GM12878 (cell line): ENCODE measurements around the gene PLEKHG4B. TPM values are rescaled to one million over a fixed set of nuclear protein-coding genes. Genes with fewer than 3 reads are reported as not detected.

Experiments used
- ATAC-seq: fragments of 200-7000 bp; cut with Tn5 transposase; 3 replicates; pipeline ENCODE4 v1.9.1; 2020; ENCODE audit warnings: mild to moderate bottlenecking, moderate library complexity
- BruUV-seq: library from RNA; stranded (reverse); fragments of 400-500 nt; replicated peaks from 2 replicates; lab custom pipeline; 2021; lab: Mats Ljungman, UMichigan
- CTCF ChIA-PET: fragments of 300-600 bp; sonication (Branson Sonifier 250); formaldehyde crosslinking; extraction: SDS; loops from one replicate; lab custom pipeline; 2021; ENCODE audit warnings: inconsistent platforms; lab: Yijun Ruan, JAX
- POLR2A ChIA-PET: fragments of 350-600 bp; formaldehyde crosslinking; extraction: SDS; loops from one replicate; lab custom pipeline; 2021; ENCODE audit warnings: inconsistent platforms; lab: Charles Lee
- RAD21 ChIA-PET: fragments of 300-600 bp; sonication (Branson Sonifier 250); formaldehyde crosslinking; loops from one replicate; lab custom pipeline; 2023; ENCODE audit warnings: antibody characterized with exemption; ENCODE audit not compliant: unreplicated experiment; lab: Charles Lee
- SMC1A ChIA-PET: fragments of 300-600 bp; sonication (Branson Sonifier 250); formaldehyde crosslinking; loops from one replicate; lab custom pipeline; 2023; ENCODE audit not compliant: unreplicated experiment, uncharacterized antibody; lab: Charles Lee
- DNase-seq: peaks from one replicate; pipeline ENCODE4 v3.0.0-alpha.2; 2011; ENCODE audit warnings: low read depth, low spot score
- FAIRE-seq: peaks from 3 replicates; lab custom pipeline; 2011; peaks lifted over from hg19 to GRCh38; lab: Jason Lieb, UNC
- H2AFZ ChIP-seq: 2 replicates; pipeline ENCODE4 v1.6.0; 2011; ENCODE audit warnings: low read depth, low read length, control low read depth; ENCODE audit not compliant: control insufficient read depth
- H3K27ac ChIP-seq: 2 replicates; pipeline ENCODE4 v1.5.1; 2011; ENCODE audit warnings: control low read depth; ENCODE audit not compliant: control insufficient read depth, insufficient read depth
- H3K27me3 ChIP-seq, 2 experiments: replicated peaks in 1 of 2; 2 replicates each; pipeline versions ENCODE4 v1.6.0 to v1.6.1; 2011; ENCODE audit warnings: low read length in 1 of 2; ENCODE audit not compliant: control insufficient read depth in 2 of 2, insufficient read depth in 2 of 2
- H3K36me3 ChIP-seq, 2 experiments: 2 replicates each; pipeline ENCODE4 v1.5.1; 2011; ENCODE audit warnings: low read length in 1 of 2; ENCODE audit not compliant: control insufficient read depth in 2 of 2, insufficient read depth in 2 of 2
- H3K4me1 ChIP-seq: 2 replicates; pipeline ENCODE4 v1.6.1; 2011; ENCODE audit warnings: mild to moderate bottlenecking, low read length, moderate library complexity, mixed read lengths; ENCODE audit not compliant: control insufficient read depth, insufficient read depth
- H3K4me2 ChIP-seq: 2 replicates; pipeline ENCODE4 v1.6.0; 2011; ENCODE audit warnings: control low read depth; ENCODE audit not compliant: control insufficient read depth, insufficient read depth
- H3K4me3 ChIP-seq: fragments of 200-600 bp; sonication (generic); 2 replicates; pipeline ENCODE4 v1.5.1; 2016
- H3K79me2 ChIP-seq: 2 replicates; pipeline ENCODE4 v1.6.0; 2011; ENCODE audit warnings: low read length; ENCODE audit not compliant: control insufficient read depth, insufficient read depth
- H3K9ac ChIP-seq: 2 replicates; pipeline ENCODE4 v1.8.0; 2011; ENCODE audit warnings: low read length, control low read depth, mixed read lengths; ENCODE audit not compliant: control insufficient read depth, insufficient read depth
- H3K9me3 ChIP-seq: replicated peaks from 3 replicates; pipeline ENCODE4 v1.5.1; 2011; ENCODE audit warnings: mild to moderate bottlenecking, low read length; ENCODE audit not compliant: control insufficient read depth, insufficient read depth
- H4K20me1 ChIP-seq: 2 replicates; pipeline ENCODE4 v1.6.0; 2011; ENCODE audit not compliant: control insufficient read depth, insufficient read depth
- BHLHE40 ChIP-seq, 2 experiments: fragments of 450-650 bp in 1 of 2; IDR thresholded peaks; 2 replicates each; pipeline ENCODE4 v1.6.1; 2011 to 2017; ENCODE audit warnings: low read depth in 2 of 2, borderline replicate concordance in 1 of 2, improper control_type of control experiment in 1 of 2, low read length in 1 of 2, mild to moderate bottlenecking in 1 of 2
- CREB1 ChIP-seq: IDR thresholded peaks from 2 replicates; pipeline ENCODE4 v1.6.1; 2012; ENCODE audit warnings: low read depth, mild to moderate bottlenecking, inconsistent platforms
- IRF4 ChIP-seq: IDR thresholded peaks from 2 replicates; pipeline ENCODE4 v1.6.1; 2011; ENCODE audit warnings: low read depth, low read length
- KDM1A ChIP-seq: fragments of 200-600 bp; sonication (generic); IDR thresholded peaks from 2 replicates; pipeline ENCODE4 v1.6.1; 2016; ENCODE audit warnings: borderline replicate concordance
- RCOR1 ChIP-seq: conservative IDR thresholded peaks from 2 replicates; pipeline ENCODE4 v1.6.1; 2012; ENCODE audit warnings: low read depth, low read length, improper control_type of control experiment
- SREBF1 ChIP-seq: IDR thresholded peaks from 2 replicates; pipeline ENCODE4 v1.6.1; 2012; ENCODE audit warnings: mild to moderate bottlenecking, low read length
- ZBED1 ChIP-seq: IDR thresholded peaks from 2 replicates; pipeline ENCODE4 v1.6.1; 2016; ENCODE audit warnings: borderline replicate concordance
- ZNF384 ChIP-seq: IDR thresholded peaks from 2 replicates; pipeline ENCODE4 v1.6.1; 2012; ENCODE audit warnings: low read depth, mild to moderate bottlenecking, low read length, improper control_type of control experiment, borderline replicate concordance
- WGBS: methylation state at CpG from one replicate; pipeline ENCODE4 v1.1.6; 2016; ENCODE audit warnings: low lambda C conversion rate; ENCODE audit not compliant: insufficient replicate concordance, insufficient coverage; ENCODE audit errors: missing lambda C conversion rate; 5-methylcytosine and 5-hydroxymethylcytosine counted together
- in situ Hi-C: fragments of 300-500 bp; cut with MboI; formaldehyde crosslinking; loops from 9 replicates; pipeline ENCODE4 v1.14.3; 2018; ENCODE audit warnings: mixed read lengths
- intact Hi-C: fragments of 100-400 bp; cut with micrococcal nuclease; formaldehyde crosslinking; loops from one replicate; pipeline ENCODE4 v1.14.2; 2022; ENCODE audit not compliant: unreplicated experiment
- polyA plus RNA-seq, 11 experiments: library from polyadenylated mRNA; depleted of rRNA in 4 of 11; unstranded in 6 of 11; stranded (reverse) in 5 of 11; fragments of >200 nt; fragmentation: Nextera tagmentation in 4 of 11; fragmentation: Illumina TruSeq in 1 of 11; extraction: Ambion mirVana in 4 of 11; extraction: Trizol in 1 of 11; gene quantifications; 1 replicate in 1 of 11; 2 replicates in 10 of 11; pipeline versions ENCODE4 v1.2.1 to v1.2.3, GENCODE V29; 2011 to 2016; ENCODE audit warnings: inconsistent platforms in 2 of 11, missing spikeins in 2 of 11, low read depth in 1 of 11
- total RNA-seq, 4 experiments: library from RNA; depleted of rRNA in 3 of 4; stranded (reverse); fragments of >200 nt in 3 of 4; fragmentation: Illumina TruSeq in 1 of 4; extraction: Trizol in 1 of 4; gene quantifications; 2 replicates each; pipeline versions ENCODE4 v1.2.1 to v1.2.3, GENCODE V29; 2013 to 2021
- TF ChIP-seq, protein P1 (sequence below): IDR thresholded peaks from 2 replicates; pipeline ENCODE4 v1.6.1; 2011; ENCODE audit warnings: mild to moderate bottlenecking, low read depth, low read length, moderate library complexity; ENCODE audit not compliant: insufficient replicate concordance
- TF ChIP-seq, protein P2 (sequence below): fragments of 450-650 bp; IDR thresholded peaks from 2 replicates; pipeline ENCODE4 v1.6.1; 2017; ENCODE audit warnings: mild to moderate bottlenecking, moderate library complexity
- TF ChIP-seq, protein P3 (sequence below): fragments of 450-650 bp; IDR thresholded peaks from 2 replicates; pipeline ENCODE4 v1.6.1; 2018; ENCODE audit warnings: mild to moderate bottlenecking, low read depth, moderate library complexity; ENCODE audit not compliant: partially characterized antibody

The PLEKHG4B gene
- total and polyA plus RNA-seq, 10 of the 15 experiments (the other 5 are each of a cell fraction or from before 2014, with no cell fraction given), result under 0.01 to 0.05 (median 0.01) TPM; not detected in 6

DNA sequence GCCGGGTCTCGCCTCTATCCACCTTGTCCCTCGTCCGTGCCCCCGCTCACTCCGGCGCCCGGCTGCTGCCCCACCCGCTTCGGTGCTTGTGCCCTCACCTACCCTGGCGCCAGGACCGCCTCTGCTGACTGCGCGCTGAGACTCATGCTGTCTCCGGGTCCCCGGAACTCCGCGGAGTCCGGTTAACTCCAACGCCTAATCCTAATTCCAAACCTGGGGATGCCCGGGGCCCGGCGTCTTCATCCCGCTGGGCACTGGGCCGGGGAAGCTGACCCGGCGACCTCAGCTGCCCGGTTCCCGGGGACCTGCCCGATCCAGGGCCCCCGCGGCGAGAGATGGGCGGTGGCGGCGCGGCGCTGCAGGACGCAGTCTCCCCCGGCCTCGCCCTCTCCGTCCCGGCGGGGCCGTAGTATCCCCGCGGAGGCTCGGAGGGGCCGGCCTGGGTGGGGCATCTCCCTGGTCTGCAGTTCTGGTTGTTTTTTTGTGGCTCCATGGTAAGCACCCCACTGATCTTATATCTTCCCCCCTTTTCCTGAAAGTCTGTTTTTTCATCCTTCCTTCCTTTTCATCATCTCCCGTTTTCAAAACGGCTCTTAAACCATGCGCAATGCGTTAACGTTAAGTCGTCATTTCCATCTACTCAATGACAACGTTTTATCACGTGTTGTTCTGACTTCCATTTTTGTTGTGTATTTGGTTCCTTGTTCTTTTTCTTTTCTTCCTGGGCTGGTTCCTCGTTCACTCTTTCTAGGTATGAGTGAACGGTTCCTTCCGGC, 41.1 kb upstream of the PLEKHG4B start (continued):
- TF ChIP-seq, protein P1, sequence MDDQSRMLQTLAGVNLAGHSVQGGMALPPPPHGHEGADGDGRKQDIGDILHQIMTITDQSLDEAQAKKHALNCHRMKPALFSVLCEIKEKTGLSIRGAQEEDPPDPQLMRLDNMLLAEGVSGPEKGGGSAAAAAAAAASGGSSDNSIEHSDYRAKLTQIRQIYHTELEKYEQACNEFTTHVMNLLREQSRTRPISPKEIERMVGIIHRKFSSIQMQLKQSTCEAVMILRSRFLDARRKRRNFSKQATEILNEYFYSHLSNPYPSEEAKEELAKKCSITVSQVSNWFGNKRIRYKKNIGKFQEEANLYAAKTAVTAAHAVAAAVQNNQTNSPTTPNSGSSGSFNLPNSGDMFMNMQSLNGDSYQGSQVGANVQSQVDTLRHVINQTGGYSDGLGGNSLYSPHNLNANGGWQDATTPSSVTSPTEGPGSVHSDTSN, result no peak
- TF ChIP-seq ZNF384, result no peak
- TF ChIP-seq, protein P2, sequence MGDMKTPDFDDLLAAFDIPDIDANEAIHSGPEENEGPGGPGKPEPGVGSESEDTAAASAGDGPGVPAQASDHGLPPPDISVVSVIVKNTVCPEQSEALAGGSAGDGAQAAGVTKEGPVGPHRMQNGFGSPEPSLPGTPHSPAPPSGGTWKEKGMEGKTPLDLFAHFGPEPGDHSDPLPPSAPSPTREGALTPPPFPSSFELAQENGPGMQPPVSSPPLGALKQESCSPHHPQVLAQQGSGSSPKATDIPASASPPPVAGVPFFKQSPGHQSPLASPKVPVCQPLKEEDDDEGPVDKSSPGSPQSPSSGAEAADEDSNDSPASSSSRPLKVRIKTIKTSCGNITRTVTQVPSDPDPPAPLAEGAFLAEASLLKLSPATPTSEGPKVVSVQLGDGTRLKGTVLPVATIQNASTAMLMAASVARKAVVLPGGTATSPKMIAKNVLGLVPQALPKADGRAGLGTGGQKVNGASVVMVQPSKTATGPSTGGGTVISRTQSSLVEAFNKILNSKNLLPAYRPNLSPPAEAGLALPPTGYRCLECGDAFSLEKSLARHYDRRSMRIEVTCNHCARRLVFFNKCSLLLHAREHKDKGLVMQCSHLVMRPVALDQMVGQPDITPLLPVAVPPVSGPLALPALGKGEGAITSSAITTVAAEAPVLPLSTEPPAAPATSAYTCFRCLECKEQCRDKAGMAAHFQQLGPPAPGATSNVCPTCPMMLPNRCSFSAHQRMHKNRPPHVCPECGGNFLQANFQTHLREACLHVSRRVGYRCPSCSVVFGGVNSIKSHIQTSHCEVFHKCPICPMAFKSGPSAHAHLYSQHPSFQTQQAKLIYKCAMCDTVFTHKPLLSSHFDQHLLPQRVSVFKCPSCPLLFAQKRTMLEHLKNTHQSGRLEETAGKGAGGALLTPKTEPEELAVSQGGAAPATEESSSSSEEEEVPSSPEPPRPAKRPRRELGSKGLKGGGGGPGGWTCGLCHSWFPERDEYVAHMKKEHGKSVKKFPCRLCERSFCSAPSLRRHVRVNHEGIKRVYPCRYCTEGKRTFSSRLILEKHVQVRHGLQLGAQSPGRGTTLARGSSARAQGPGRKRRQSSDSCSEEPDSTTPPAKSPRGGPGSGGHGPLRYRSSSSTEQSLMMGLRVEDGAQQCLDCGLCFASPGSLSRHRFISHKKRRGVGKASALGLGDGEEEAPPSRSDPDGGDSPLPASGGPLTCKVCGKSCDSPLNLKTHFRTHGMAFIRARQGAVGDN, result no peak

DNA sequence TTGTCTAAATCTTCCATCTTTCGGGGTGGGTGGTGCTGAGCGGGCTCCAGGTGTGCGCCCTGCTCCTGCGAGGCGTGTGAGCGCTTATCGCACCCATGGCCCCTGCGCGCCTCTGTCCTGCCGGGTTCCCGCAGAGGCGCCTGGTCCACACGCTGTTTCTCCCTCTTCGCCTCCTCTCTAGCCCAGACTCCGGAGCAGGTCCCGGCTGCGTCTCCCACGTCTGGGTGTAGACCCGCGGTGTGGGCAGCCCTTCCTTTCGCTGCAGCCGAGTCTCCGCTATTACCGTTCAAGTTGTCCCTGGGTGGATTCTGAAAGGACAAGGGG, 40.5 kb upstream of the PLEKHG4B start:
- intact Hi-C loops, result no loop called here
- WGBS, result 92% methylated on average over 24 of the region's 24 CpGs
- no peak for TF ChIP-seq RCOR1
- TF ChIP-seq ZBED1, result no peak
- no peak for TF ChIP-seq SREBF1
- TF ChIP-seq CREB1, result no peak
- TF ChIP-seq, protein P3, sequence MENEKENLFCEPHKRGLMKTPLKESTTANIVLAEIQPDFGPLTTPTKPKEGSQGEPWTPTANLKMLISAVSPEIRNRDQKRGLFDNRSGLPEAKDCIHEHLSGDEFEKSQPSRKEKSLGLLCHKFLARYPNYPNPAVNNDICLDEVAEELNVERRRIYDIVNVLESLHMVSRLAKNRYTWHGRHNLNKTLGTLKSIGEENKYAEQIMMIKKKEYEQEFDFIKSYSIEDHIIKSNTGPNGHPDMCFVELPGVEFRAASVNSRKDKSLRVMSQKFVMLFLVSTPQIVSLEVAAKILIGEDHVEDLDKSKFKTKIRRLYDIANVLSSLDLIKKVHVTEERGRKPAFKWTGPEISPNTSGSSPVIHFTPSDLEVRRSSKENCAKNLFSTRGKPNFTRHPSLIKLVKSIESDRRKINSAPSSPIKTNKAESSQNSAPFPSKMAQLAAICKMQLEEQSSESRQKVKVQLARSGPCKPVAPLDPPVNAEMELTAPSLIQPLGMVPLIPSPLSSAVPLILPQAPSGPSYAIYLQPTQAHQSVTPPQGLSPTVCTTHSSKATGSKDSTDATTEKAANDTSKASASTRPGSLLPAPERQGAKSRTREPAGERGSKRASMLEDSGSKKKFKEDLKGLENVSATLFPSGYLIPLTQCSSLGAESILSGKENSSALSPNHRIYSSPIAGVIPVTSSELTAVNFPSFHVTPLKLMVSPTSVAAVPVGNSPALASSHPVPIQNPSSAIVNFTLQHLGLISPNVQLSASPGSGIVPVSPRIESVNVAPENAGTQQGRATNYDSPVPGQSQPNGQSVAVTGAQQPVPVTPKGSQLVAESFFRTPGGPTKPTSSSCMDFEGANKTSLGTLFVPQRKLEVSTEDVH, result no peak
- no peak for TF ChIP-seq KDM1A
- no peak for TF ChIP-seq BHLHE40 (IDR thresholded peaks at IDR 0.05; ENCODE audit: borderline replicate concordance in 1 of 2, low read depth in 2 of 2, low read length in 1 of 2)
- TF ChIP-seq IRF4, result no peak

More for the DNA sequence above, 40.5 kb upstream of the PLEKHG4B start:
- ATAC-seq (no peak), FAIRE-seq (no peak), DNase-seq (no peak)
- Histone ChIP-seq H2AFZ (no peak overlapping the region), H3K4me1 (no peaks in the 10 kb centered on the region), H3K79me2 (no peaks in the 10 kb centered on the region), H4K20me1 (no peaks in the 10 kb centered on the region), H3K4me3 (no peak overlapping the region), H3K9me3 (no peaks in the 10 kb centered on the region; the same call in 2 of the 3 replicates), H3K4me2 (no peak overlapping the region), H3K9ac (no peak overlapping the region), H3K27me3 (no peaks in the 10 kb centered on the region), H3K36me3 (no peaks in the 10 kb centered on the region), H3K27ac (no peak overlapping the region)
- ChIA-PET RAD21 (no interaction called here), SMC1A (no interaction called here), POLR2A (no interaction called here), CTCF (no interaction called here)
- BruUV-seq, result no TSS peak
- in situ Hi-C loops, result no loop called here
